Coronary artery (tissue), 2 donors: Measurements from ENCODE around the gene DOCK3.

Source experiments
- DNase-seq: peaks from one replicate; pipeline ENCODE4 v3.0.0-alpha.2; 2017; ENCODE audit warnings: low spot score
- H3K27ac ChIP-seq, 2 donors: fragments of 200-600 bp; sonication (generic); one replicate each; pipeline ENCODE4 v1.5.1; 2016 to 2019
- H3K4me3 ChIP-seq: fragments of 200-600 bp; sonication (generic); 2 replicates; pipeline ENCODE4 v1.5.1; 2016; ENCODE audit warnings: mild to moderate bottlenecking, moderate library complexity
- CTCF ChIP-seq: fragments of 200-600 bp; sonication (generic); IDR thresholded peaks from one replicate; pipeline ENCODE4 v1.5.1; 2019; ENCODE audit warnings: antibody characterized with exemption

DOCK3 gene

GRCh38 chr3:51371943-51372557, 697.3 kb downstream of the DOCK3 start:
- DNase-seq = no peak
- no peak overlapping the region for H3K4me3 ChIP-seq
- no peak overlapping the region for H3K27ac ChIP-seq
- TF ChIP-seq CTCF = peak; percentile 30

DNA sequence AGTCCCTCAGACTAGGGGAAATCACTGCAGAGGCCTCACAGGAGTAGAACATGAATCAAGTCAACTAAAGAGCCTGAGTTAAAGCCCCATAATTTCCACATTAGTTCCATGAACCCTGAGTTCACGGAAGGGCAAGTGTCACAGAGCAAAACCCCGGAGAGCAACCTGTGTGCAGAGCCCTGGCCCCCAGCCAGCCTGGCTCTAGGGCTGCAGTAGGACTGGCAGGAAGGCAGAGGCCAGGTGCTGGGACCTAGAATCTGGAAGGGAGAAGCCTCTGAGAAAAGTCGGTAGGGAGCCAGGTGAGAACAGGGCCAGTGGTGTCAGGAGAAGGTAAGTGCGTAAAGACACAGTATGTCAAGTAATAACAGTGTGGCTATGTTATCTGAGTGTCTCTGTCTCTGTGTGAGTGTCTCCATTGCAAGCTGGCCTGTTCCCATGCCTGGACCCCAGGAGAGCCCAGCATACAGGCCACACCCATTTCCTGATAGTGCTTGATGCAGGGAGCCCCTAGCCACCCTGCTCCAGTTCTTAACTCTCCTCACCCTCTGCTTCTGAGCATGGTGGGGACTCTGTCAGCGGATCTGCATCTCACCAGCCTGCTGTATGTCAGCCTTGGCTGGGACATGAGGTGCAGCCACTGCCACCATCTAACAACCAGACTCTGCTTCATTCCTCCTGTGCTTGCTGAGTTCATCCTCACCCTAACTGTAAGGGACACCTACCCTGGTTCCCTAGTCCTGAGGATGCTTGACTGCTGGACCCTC, 699.1 kb downstream of the DOCK3 start:
- DNase-seq = no peak
- Histone ChIP-seq H3K4me3 (no peak overlapping the region), H3K27ac (no peak overlapping the region)
- no peak for TF ChIP-seq CTCF

DNA sequence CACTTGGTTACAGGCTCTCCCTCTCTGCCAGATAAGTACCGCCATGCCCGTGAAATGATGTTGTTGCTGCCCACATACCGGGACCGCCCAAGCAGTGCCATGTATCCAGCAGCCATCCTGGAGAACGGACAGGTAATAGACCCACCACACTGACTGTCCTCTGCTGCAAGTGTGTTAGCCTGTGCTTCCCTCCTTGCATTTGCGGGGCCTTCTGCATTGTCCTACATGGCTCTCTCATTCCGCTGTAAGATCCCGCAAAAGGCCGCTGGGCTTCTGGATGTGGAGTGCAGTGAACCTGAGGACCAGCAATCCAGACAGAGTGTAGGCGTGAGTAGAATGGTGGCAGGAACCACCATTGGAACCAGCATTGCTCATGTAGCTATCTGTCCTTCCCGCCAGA, 699.7 kb downstream of the DOCK3 start:
- no peak for TF ChIP-seq CTCF
- H3K27ac ChIP-seq = no peak overlapping the region
- H3K4me3 ChIP-seq = no peak overlapping the region
- no peak for DNase-seq

DNA sequence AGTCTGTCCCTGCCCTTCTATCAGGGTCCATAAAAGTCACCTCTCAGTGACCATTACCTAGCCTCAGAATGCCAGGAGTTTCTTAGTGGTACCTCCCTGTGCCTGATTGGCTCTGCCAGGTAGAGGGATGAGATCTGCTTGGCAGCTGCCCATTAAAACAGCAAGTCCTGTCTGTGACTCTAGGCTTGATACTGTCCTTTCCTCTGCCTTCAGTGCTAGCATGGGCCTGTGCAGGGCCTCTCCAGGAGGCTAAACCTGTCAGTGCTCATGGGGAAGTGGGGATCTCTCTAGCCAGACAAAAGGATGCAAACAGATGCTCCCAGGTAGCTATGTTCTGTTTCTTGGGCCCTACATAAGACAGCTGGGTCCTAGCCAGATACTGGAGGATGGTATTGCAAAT, 700.4 kb downstream of the DOCK3 start:
- Histone ChIP-seq H3K4me3 (no peak overlapping the region), H3K27ac (no peak overlapping the region)
- TF ChIP-seq CTCF = no peak
- DNase-seq = no peak

DNA sequence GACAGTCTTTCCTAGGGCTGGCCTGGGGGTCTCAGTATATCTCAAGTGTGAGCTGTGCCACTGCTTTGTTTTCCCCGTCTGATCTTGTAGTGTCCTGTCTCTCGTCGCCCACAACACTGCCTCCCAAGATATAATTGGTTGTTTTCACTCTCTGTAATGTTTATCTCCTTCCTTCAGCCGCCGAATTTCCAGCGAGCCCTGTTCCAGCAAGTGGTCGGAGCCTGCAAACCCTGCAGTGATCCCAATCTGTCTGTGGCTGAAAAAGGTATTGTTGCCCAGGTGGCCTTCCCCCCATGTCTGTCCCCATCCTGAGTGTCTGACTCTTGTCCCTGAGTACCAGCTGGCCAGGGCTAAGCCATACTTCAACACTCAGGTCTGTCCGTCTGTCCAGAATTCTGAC, 700.8 kb downstream of the DOCK3 start:
- Histone ChIP-seq H3K27ac (no peak overlapping the region), H3K4me3 (no peak overlapping the region)
- no peak for DNase-seq
- TF ChIP-seq CTCF = no peak

DNA sequence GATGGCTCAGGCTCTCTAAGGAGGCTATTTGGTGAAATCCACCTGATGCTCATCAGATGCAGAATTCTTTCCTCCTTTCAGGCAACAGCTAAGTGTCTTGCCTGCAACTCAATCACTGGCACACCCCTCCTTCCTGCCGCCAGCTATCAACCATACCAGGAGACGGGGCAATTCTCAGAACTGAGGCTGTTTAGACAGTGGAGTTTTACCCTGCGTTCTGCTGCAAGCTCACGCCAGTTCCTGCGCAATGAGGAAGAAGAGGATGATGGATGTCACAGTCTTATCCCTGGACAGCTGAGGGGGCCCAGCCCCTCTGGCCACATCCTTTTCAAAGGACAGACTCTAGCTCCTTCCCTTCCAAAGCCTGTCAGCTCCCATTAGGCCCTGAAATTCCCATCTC, 703.3 kb downstream of the DOCK3 start:
- H3K4me3 ChIP-seq = no peak overlapping the region
- no peak for DNase-seq
- H3K27ac ChIP-seq = no peak overlapping the region
- TF ChIP-seq CTCF = no peak

DNA sequence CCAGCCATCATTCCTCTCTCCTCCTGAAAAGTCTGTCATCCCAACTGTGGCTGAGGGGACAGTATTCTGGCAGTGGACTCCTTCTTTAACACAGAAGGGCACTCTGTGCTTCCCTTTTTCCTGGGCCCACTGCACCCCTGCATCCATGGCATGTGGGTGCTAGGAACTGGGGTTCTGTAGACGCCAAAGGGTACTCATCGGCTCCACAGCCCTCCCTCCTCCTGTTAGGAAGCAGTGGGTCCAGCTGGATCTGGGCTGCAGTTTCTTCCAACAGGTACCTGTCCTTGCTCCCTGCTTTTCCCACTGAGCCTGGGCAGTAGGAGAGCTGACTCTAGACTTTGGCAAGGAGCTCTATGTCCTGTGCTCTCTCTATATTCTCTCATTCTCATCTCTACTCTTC, 704.0 kb downstream of the DOCK3 start:
- no peak for DNase-seq
- TF ChIP-seq CTCF = no peak
- H3K4me3 ChIP-seq = no peak overlapping the region
- H3K27ac ChIP-seq = no peak overlapping the region
